Adipose tissue (tissue), 3 donors: ENCODE measurements around the gene CPLX3. TPM values are rescaled to one million over a fixed set of nuclear protein-coding genes. Genes with fewer than 3 reads are reported as not detected.
A peak's percentile ranks its signal among the peaks of the same experiment; 100 is the strongest.

Experiments
- H3K27ac ChIP-seq: one replicate; pipeline ENCODE4 v1.5.1; 2013; ENCODE audit warnings: low read depth, low read length
- WGBS, 3 donors: extraction: QIAGEN DNeasy Blood & Tissue Kit; methylation state at CpG; one replicate each; pipeline ENCODE4 v1.1.7; 2013; 5-methylcytosine and 5-hydroxymethylcytosine counted together
- polyA plus RNA-seq, 3 donors: library from polyadenylated mRNA; stranded (reverse); fragments of 200-250 nt; gene quantifications; one replicate each; pipeline ENCODE4 v1.2.3, GENCODE V29; 2013
- donor health status: healthy with polysubstance abuse.
- donor health status: Bipolar disorder and iron deficiency.
- donor health status: healthy.

Gene CPLX3
- polyA plus RNA-seq = not detected

- WGBS, 3 donors = 3 to 6% (median 4%) methylated on average over 24 to 44 of the region's 44 CpGs
- no peak within 1 kb of the TSS for H3K27ac ChIP-seq
Observed at GRCh38 chr15:74826364-74826819, at the start of gene CPLX3. CPLX3 (plus strand) TSS chr15:74826627; CDS start chr15:74826704, 77 bp downstream.

- 18 to 69% (median 18%) methylated on average over 13 of the region's 13 CpGs for WGBS, 3 donors
- peak overlapping the region; percentile 23 for H3K27ac ChIP-seq
Observed at GRCh38 chr15:74776821-74777768, 49.3 kb upstream of the CPLX3 start.

- no peak overlapping the region for H3K27ac ChIP-seq
Observed at GRCh38 chr15:74777769-74778598, 48.4 kb upstream of the CPLX3 start.

GRCh38 chr15:74778599-74778970, 47.8 kb upstream of the CPLX3 start:
- H3K27ac ChIP-seq = no peak overlapping the region
- WGBS, 3 donors = 90 to 99% (median 91%) methylated on average over 5 of the region's 5 CpGs

More at GRCh38 chr15:74777769-74778598, 48.4 kb upstream of the CPLX3 start:
- 70 to 83% (median 73%) methylated on average over 6 of the region's 6 CpGs for WGBS, 3 donors

- 58 to 82% (median 68%) methylated on average over 7 of the region's 7 CpGs for WGBS, 3 donors
- no peak overlapping the region for H3K27ac ChIP-seq
Observed at GRCh38 chr15:74779162-74779648, 47.2 kb upstream of the CPLX3 start.

GRCh38 chr15:74780523-74781430, 45.6 kb upstream of the CPLX3 start:
- no peak overlapping the region for H3K27ac ChIP-seq
- WGBS, 3 donors = 38 to 60% (median 38%) methylated on average over 16 of the region's 16 CpGs

- H3K27ac ChIP-seq = peak within 1 kb of the TSS; percentile 80
- WGBS, 3 donors = 0 to 1% (median 1%) methylated on average over 41 to 73 of the region's 74 CpGs
Observed at GRCh38 chr15:74781431-74782258, 44.8 kb upstream of the CPLX3 start, which contains the start of gene CSK. CSK (plus strand) TSS chr15:74782080; CDS start chr15:74798298, 16,218 bp downstream.

- H3K27ac ChIP-seq = peak overlapping the region; percentile 80
- WGBS, 3 donors = 0% methylated on average over 58 to 72 of the region's 72 CpGs
Observed at GRCh38 chr15:74782259-74783071, 44.0 kb upstream of the CPLX3 start.

- peak overlapping the region; percentile 57 for H3K27ac ChIP-seq
Observed at GRCh38 chr15:74783072-74783807, 43.2 kb upstream of the CPLX3 start.

GRCh38 chr15:74783808-74784175, 42.6 kb upstream of the CPLX3 start:
- WGBS, 3 donors = 21 to 35% (median 23%) methylated on average over 3 of the region's 3 CpGs
- H3K27ac ChIP-seq = no peak overlapping the region

More at GRCh38 chr15:74783072-74783807, 43.2 kb upstream of the CPLX3 start:
- WGBS, 3 donors = 4 to 8% (median 5%) methylated on average over 13 of the region's 13 CpGs

- 43 to 81% (median 64%) methylated on average over 8 of the region's 8 CpGs for WGBS, 3 donors
- H3K27ac ChIP-seq = no peak overlapping the region
Observed at GRCh38 chr15:74784426-74785193, 41.8 kb upstream of the CPLX3 start.

- 62 to 81% (median 69%) methylated on average over 13 of the region's 13 CpGs for WGBS, 3 donors
Observed at GRCh38 chr15:74785194-74786032, 41.0 kb upstream of the CPLX3 start.

GRCh38 chr15:74786081-74786480, 40.3 kb upstream of the CPLX3 start:
- 75 to 86% (median 78%) methylated on average over 12 of the region's 12 CpGs for WGBS, 3 donors

More at GRCh38 chr15:74785194-74786032, 41.0 kb upstream of the CPLX3 start:
- no peak overlapping the region for H3K27ac ChIP-seq

GRCh38 chr15:74786551-74787165, 39.8 kb upstream of the CPLX3 start:
- H3K27ac ChIP-seq = peak overlapping the region; percentile 40
- 33 to 82% (median 38%) methylated on average over 7 of the region's 7 CpGs for WGBS, 3 donors

More at GRCh38 chr15:74786081-74786480, 40.3 kb upstream of the CPLX3 start:
- H3K27ac ChIP-seq = peak overlapping the region; percentile 40
